CD4-positive, alpha-beta T cell treated with Interleukin-21 for 1 hour (primary cell): ENCODE results near the gene ASIC1.
"Not testable (repeated sequence)": the region's sequence is repeated elsewhere in the genome, so short reads cannot be mapped to it uniquely, and the experiment has no call there.

Source experiments
- DNase-seq: peaks from one replicate; pipeline ENCODE4 v3.0.0-alpha.2; 2020

The ASIC1 gene

GRCh38 chr12:50057000-50057841 is at the start of gene ASIC1:
Gene ASIC1 (plus strand): TSS chr12:50057596. CDS start chr12:50058767, 1,171 bp downstream.
- peak; percentile 36 for DNase-seq

GRCh38 chr12:50013361-50014147 is 43.8 kb upstream of the ASIC1 start:
- DNase-seq = peak; percentile 9

GRCh38 chr12:50014342-50014741 is 43.1 kb upstream of the ASIC1 start:
- DNase-seq = no peak

GRCh38 chr12:50016501-50017475 is 40.6 kb upstream of the ASIC1 start:
- no peak for DNase-seq

- no peak for DNase-seq
These were observed 39.8 kb upstream of the ASIC1 start for GRCh38 chr12:50017641-50018040.

GRCh38 chr12:50018154-50018553 is 39.2 kb upstream of the ASIC1 start:
- DNase-seq = no peak

- no peak for DNase-seq
These were observed 38.4 kb upstream of the ASIC1 start for GRCh38 chr12:50018968-50019367.

GRCh38 chr12:50019524-50019923 is 37.9 kb upstream of the ASIC1 start:
- DNase-seq = no peak

- DNase-seq = no peak
These were observed 36.4 kb upstream of the ASIC1 start for GRCh38 chr12:50021031-50021430.

GRCh38 chr12:50022903-50023302 is 34.5 kb upstream of the ASIC1 start:
- no peak for DNase-seq

- DNase-seq = no peak
These were observed 33.2 kb upstream of the ASIC1 start for GRCh38 chr12:50024227-50024626.

- peak; percentile 10 for DNase-seq
These were observed 32.6 kb upstream of the ASIC1 start for GRCh38 chr12:50024805-50025186.

GRCh38 chr12:50025187-50026059 is 32.0 kb upstream of the ASIC1 start, which contains the start of gene RACGAP1:
Gene RACGAP1 (minus strand): TSS chr12:50025494. CDS start chr12:50016715, 8,779 bp downstream.
- peak; percentile 99 for DNase-seq

- no peak for DNase-seq
These were observed 30.7 kb upstream of the ASIC1 start for GRCh38 chr12:50026691-50027090.

- DNase-seq = not testable (repeated sequence)
These were observed 26.9 kb upstream of the ASIC1 start for GRCh38 chr12:50030449-50030848.

GRCh38 chr12:50032515-50032853 is 24.9 kb upstream of the ASIC1 start:
- no peak for DNase-seq

GRCh38 chr12:50032854-50033581 is 24.4 kb upstream of the ASIC1 start:
- no peak for DNase-seq

GRCh38 chr12:50038336-50038735 is 19.1 kb upstream of the ASIC1 start:
- no peak for DNase-seq

- peak; percentile 78 for DNase-seq
These were observed 18.1 kb upstream of the ASIC1 start for GRCh38 chr12:50039151-50039835.

GRCh38 chr12:50040657-50041056 is 16.7 kb upstream of the ASIC1 start:
- no peak for DNase-seq
